ENCODE results near the gene FKRP. TPM values are rescaled to one million over a fixed set of nuclear protein-coding genes. Genes with fewer than 3 reads are reported as not detected.

Gene FKRP
- total and polyA plus RNA-seq, 2 of the 13 experiments (the other 11 are each of a cell fraction or from before 2014, with no cell fraction given): 7.3 to 9.8 TPM

- TF ChIP-seq TAF15 (IDR thresholded peaks at IDR 0.05; ENCODE audit: low read depth, low read length, poor library complexity, severe bottlenecking): no peak
- TF ChIP-seq ZNF441 (CRISPR knock-in tag; IDR thresholded peaks at IDR 0.05; ENCODE audit: borderline replicate concordance): no peak
- no peak; the same call in 1 of the 2 replicates for TF ChIP-seq ARID2 (CRISPR knock-in tag; IDR thresholded peaks at IDR 0.05; ENCODE audit: borderline replicate concordance)
- TF ChIP-seq REST (IDR thresholded peaks at IDR 0.05; ENCODE audit: borderline replicate concordance in 1 of 2, low read depth in 1 of 2, low read length in 2 of 2): no peak
- TF ChIP-seq NR0B2 (CRISPR knock-in tag; IDR thresholded peaks at IDR 0.05): peak; percentile 70; the same call in 1 of the 2 replicates
- no peak for TF ChIP-seq ZNF550 (CRISPR knock-in tag; IDR thresholded peaks at IDR 0.05; ENCODE audit: borderline replicate concordance)
- TF ChIP-seq ZNF552 (CRISPR knock-in tag; IDR thresholded peaks at IDR 0.05; ENCODE audit: borderline replicate concordance): no peak
- TF ChIP-seq TCF7 (IDR thresholded peaks at IDR 0.05; ENCODE audit: low read depth): no peak
- TF ChIP-seq THAP9 (CRISPR knock-in tag; IDR thresholded peaks at IDR 0.05; ENCODE audit: borderline replicate concordance): no peak
- no peak for TF ChIP-seq MATR3 (CRISPR knock-in tag; IDR thresholded peaks at IDR 0.05)
- TF ChIP-seq ZNF547 (CRISPR knock-in tag; IDR thresholded peaks at IDR 0.05): 0 out of 2 replicates have a peak, but pooled peaks have one; percentile 30
- no peak; the same call in 1 of the 2 replicates for TF ChIP-seq TFDP1 (CRISPR knock-in tag; IDR thresholded peaks at IDR 0.05; ENCODE audit: borderline replicate concordance)
- no peak for TF ChIP-seq ZNF234 (CRISPR knock-in tag; conservative IDR thresholded peaks at IDR 0.05)
- no peak for TF ChIP-seq RFX3 (CRISPR knock-in tag; IDR thresholded peaks at IDR 0.05)
- peak; percentile 60; the same call in 1 of the 2 replicates for TF ChIP-seq ZNF710 (CRISPR knock-in tag; IDR thresholded peaks at IDR 0.05; ENCODE audit: borderline replicate concordance)
- TF ChIP-seq HDAC2 (CRISPR knock-in tag; IDR thresholded peaks at IDR 0.05): no peak
- TF ChIP-seq TBL1XR1 (IDR thresholded peaks at IDR 0.05; ENCODE audit: borderline replicate concordance, low read length, partially characterized antibody): no peak
- TF ChIP-seq MBNL3 (CRISPR knock-in tag; conservative IDR thresholded peaks at IDR 0.05): no peak
Observed at GRCh38 chr19:46784262-46785053, 38.6 kb downstream of the FKRP start (continued).
